T-helper 17 cell (primary cell): ENCODE measurements around the gene CD200. TPM values are rescaled to one million over a fixed set of nuclear protein-coding genes. Genes with fewer than 3 reads are reported as not detected.

Source experiments
- ATAC-seq: fragments of 150-1000 bp; cut with Tn5 transposase; 2 replicates; pipeline ENCODE4 v1.10.0; 2021; ENCODE audit warnings: mild to moderate bottlenecking, moderate library complexity
- DNase-seq, 3 donors: peaks; one replicate each; pipeline versions ENCODE4 v3.0.0 to v3.0.0-alpha.2; 2020 to 2021
- H3K9me3 ChIP-seq: one replicate; pipeline ENCODE4 v1.7.0; 2013; ENCODE audit warnings: low read length, mild to moderate bottlenecking; ENCODE audit not compliant: control insufficient read depth, poor library complexity, severe bottlenecking
- H3K27ac Mint-ChIP-seq: one replicate; pipeline ENCODE4 v1.8.0; 2022; ENCODE audit warnings: mild to moderate bottlenecking, moderate library complexity, mixed read lengths
- H3K27me3 Mint-ChIP-seq: one replicate; pipeline ENCODE4 v1.8.0; 2022; ENCODE audit warnings: mixed read lengths
- H3K36me3 Mint-ChIP-seq: one replicate; pipeline ENCODE4 v1.8.0; 2022; ENCODE audit warnings: low read depth, mixed read lengths
- H3K4me1 Mint-ChIP-seq: one replicate; pipeline ENCODE4 v1.8.0; 2022; ENCODE audit warnings: mild to moderate bottlenecking, mixed read lengths
- H3K4me3 Mint-ChIP-seq: one replicate; pipeline ENCODE4 v1.8.0; 2022; ENCODE audit warnings: mild to moderate bottlenecking, moderate library complexity, mixed read lengths
- total RNA-seq, 4 donors: library from RNA in 2 of 4; stranded (reverse) in 2 of 4; gene quantifications; one replicate each; pipeline ENCODE4 v1.2.3 and lab custom pipeline; 2022 to 2026

Gene CD200
- total RNA-seq, 2 donors from 2014 or later = 1.7 to 2.8 TPM

DNA sequence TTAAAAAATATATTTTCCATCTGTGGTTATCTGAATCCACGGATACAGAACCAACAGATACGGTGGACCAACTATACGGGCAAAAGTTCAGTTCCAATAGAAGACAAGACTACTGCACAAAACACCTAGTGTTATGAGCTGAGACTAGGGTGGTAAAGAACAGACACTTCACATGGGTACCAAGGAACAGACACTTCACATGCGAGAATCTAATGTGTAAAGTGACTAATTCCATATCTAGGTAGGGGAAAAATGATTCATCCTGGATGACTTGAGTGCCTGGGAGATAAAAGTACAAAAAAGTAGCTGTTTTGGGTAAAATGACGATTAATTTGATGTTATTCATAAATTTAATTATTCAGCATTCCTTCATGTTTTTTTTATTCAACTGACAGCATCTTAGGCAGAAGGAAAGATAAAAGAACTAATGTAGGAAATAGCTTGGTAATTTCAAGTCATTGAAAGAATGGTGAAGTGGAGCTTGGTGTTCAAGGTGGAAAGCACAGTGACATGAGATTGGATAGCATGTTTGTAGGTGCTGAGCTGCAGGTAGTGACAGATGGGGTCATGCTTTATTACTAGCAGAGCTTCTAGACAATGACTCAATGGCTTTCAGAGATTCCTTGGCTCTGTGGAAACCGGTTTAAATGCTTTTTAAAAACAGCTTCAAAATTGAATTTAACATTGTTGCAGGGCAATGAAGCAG is 5.2 kb downstream of the CD200 start:
- no peak for ATAC-seq
- H3K9me3 ChIP-seq = no peaks in the 10 kb centered on the region
- Mint-ChIP-seq H3K36me3 (no peaks in the 10 kb centered on the region), H3K4me3 (no peak overlapping the region), H3K4me1 (peaks cover 19% of the 10 kb centered on the region), H3K27me3 (no peaks in the 10 kb centered on the region), H3K27ac (no peak overlapping the region)
- DNase-seq = no peak

DNA sequence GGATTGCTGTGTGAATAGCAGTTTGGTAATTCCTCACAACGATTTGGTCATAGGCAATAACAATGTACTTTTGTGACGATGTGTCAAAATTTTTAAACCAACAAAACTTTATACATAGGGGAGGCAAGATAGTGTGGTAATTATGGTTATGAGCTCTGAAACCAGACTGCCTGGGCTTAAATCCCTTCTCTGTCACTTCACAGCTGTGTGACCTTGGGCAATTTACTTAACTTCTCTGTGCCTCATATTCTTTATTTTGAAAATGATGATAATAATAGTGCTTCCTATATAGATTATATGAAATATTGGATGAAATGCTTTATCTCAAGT is 5.7 kb downstream of the CD200 start:
- no peak overlapping the region for H3K4me3 Mint-ChIP-seq

DNA sequence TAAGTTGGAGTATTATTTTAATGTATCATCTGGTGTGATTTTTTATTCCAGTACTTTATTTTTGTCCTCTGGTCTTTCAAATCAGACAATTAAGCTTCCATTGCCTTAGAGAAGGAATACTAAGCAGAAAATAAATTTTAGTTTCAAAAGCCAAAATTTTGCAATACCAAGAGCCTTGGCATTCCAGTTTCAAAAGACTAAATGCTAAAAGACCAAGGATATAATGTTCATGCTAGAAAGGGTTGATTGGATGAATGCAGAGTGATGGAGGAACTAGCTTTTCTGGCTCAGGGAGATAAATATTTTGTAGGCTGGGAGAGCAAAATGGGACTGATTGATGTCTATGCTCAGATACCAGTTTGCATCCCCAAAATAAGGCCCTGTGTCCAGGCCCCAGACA is 6.2 kb downstream of the CD200 start:
- Mint-ChIP-seq H3K27me3 (no peaks in the 10 kb centered on the region), H3K4me3 (no peak overlapping the region), H3K4me1 (peaks cover 19% of the 10 kb centered on the region), H3K36me3 (no peaks in the 10 kb centered on the region), H3K27ac (peak overlapping the region; percentile 73)
- ATAC-seq (no peak), DNase-seq (no peak)
- no peaks in the 10 kb centered on the region for H3K9me3 ChIP-seq

More for the DNA sequence above, 5.7 kb downstream of the CD200 start:
- H3K4me1 Mint-ChIP-seq = peaks cover 19% of the 10 kb centered on the region
- H3K27me3 Mint-ChIP-seq = no peaks in the 10 kb centered on the region
- no peak overlapping the region for H3K27ac Mint-ChIP-seq
- ATAC-seq (no peak), DNase-seq (no peak)
- H3K9me3 ChIP-seq = no peaks in the 10 kb centered on the region
- H3K36me3 Mint-ChIP-seq = no peaks in the 10 kb centered on the region

DNA sequence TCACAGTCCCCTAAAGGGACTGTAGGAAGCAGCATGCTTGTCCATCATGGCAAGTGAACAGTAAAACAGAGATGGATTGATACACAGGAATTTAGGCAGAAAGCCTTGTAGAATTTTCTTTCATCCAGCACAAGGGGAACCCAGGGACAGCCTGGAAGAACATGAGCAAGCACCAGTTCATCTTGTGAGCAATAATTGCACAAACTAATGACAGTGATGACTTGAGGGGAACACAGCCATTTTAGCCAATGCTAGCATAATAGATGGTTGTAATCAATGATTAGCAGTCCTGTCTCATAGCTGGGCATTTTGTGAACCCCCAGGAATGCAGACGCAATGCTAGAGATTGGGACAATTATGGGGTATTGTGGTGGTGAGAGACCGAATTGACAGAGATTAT is 6.7 kb downstream of the CD200 start:
- Mint-ChIP-seq H3K36me3 (peaks cover 2% of the 10 kb centered on the region), H3K27ac (peak overlapping the region; percentile 73), H3K27me3 (no peaks in the 10 kb centered on the region), H3K4me1 (peaks cover 17% of the 10 kb centered on the region), H3K4me3 (no peak overlapping the region)
- no peaks in the 10 kb centered on the region for H3K9me3 ChIP-seq
- no peak for ATAC-seq
- no peak for DNase-seq

DNA sequence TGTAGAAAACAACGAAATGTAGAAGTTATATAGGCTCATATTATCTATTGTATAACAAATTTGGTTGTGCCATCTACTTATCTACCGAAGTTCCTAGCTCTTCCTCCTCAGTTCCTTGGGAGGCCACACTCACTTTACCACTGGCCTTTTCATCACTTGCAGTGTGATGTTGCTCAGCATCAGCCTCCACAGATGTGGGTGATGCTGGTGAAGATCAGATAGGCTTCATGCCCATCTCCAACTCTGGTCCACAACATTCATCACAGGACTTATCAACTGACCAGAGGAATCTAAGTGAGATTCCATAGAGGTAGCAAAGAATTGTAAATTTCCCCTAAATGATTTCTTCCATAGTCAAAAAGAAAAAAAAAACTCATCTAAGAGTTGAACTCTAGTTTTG is 8.4 kb downstream of the CD200 start:
- ATAC-seq = no peak
- Mint-ChIP-seq H3K27ac (no peak overlapping the region), H3K4me3 (no peak overlapping the region)

DNA sequence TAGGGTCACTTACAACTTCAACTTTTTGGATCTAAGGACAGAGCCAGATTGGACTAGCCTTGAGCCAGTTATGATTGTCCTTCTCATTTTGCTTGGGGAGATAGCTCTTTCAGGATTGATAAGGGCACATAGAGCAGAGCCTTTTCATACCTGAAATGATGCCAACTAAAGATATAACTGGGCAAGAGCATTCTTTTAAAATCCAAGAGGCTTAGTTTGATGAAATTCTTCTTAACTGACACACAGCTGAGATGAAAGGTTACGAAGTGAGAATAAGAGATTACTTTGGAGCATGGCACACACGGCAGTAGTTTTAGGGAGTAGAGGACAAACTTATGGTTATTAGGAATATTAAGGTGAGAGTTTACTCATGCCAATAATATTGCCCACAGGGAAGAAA is 12.7 kb downstream of the CD200 start:
- Mint-ChIP-seq H3K36me3 (peaks cover 8% of the 10 kb centered on the region), H3K4me3 (no peak overlapping the region), H3K27ac (no peak overlapping the region), H3K4me1 (peaks cover 4% of the 10 kb centered on the region), H3K27me3 (peaks cover 5% of the 10 kb centered on the region)
- DNase-seq = no peak
- H3K9me3 ChIP-seq = no peaks in the 10 kb centered on the region
- ATAC-seq = no peak

More for the DNA sequence above, 8.4 kb downstream of the CD200 start:
- H3K27me3 Mint-ChIP-seq = no peaks in the 10 kb centered on the region
- peaks cover 4% of the 10 kb centered on the region for H3K36me3 Mint-ChIP-seq
- no peak for DNase-seq
- H3K9me3 ChIP-seq = no peaks in the 10 kb centered on the region
- peaks cover 13% of the 10 kb centered on the region for H3K4me1 Mint-ChIP-seq

DNA sequence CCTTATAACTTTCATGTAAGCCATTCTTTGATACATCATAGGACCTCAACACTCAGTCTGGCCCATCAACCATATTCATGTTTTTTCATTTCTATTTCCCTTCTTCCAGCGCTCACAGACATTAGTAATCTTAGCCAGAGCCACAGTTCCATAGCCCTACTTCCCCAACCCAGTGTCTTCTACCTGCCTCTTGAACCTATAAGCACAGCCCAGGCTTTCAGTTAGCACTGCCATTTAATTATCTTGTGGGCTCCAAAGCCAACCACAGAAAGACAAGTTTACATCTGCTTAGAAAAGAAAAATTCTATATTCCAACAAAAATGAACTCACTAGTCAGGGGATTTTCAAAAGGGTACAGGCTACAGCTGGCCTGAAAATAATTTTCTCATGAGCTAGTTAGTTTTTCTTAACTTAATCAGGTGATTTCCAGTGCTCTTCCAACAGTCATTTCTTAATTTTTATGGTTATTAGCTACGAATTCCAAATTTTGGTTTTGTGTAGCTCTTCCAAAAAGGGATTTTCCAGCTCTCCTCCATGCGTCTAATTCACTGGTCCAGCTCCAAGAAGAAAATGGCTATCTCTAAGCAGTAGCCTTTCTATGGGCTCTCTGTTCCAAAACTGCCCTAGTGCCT is 13.7 kb downstream of the CD200 start:
- ATAC-seq (no peak), DNase-seq (no peak)
- Mint-ChIP-seq H3K4me3 (no peak overlapping the region), H3K4me1 (peaks cover 4% of the 10 kb centered on the region), H3K36me3 (peaks cover 8% of the 10 kb centered on the region), H3K27me3 (peaks cover 5% of the 10 kb centered on the region), H3K27ac (no peak overlapping the region)
- no peaks in the 10 kb centered on the region for H3K9me3 ChIP-seq

DNA sequence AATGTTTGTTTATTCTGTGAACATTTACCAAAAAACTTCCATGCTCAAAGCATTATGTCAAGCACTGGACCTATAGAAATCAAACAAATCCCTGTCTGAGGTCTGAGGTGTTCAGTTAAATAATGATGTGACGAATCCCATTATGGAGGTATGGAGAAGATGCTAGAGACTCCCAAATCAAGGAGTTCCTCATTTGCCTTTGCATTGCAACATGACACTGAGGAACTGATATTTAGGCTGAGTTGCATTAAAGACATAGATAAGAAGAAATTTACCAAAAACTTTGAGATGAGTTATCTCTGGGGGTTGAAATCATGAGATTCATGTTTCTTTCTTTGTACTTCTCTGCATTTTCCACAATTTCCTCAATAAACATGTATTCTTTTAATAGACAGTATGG is 16.0 kb downstream of the CD200 start:
- peaks cover 10% of the 10 kb centered on the region for H3K27me3 Mint-ChIP-seq
- peaks cover 4% of the 10 kb centered on the region for H3K4me1 Mint-ChIP-seq
- no peak for DNase-seq
- no peaks in the 10 kb centered on the region for H3K9me3 ChIP-seq
- H3K36me3 Mint-ChIP-seq = peaks cover 8% of the 10 kb centered on the region
- no peak overlapping the region for H3K4me3 Mint-ChIP-seq
- ATAC-seq = no peak
- H3K27ac Mint-ChIP-seq = no peak overlapping the region

DNA sequence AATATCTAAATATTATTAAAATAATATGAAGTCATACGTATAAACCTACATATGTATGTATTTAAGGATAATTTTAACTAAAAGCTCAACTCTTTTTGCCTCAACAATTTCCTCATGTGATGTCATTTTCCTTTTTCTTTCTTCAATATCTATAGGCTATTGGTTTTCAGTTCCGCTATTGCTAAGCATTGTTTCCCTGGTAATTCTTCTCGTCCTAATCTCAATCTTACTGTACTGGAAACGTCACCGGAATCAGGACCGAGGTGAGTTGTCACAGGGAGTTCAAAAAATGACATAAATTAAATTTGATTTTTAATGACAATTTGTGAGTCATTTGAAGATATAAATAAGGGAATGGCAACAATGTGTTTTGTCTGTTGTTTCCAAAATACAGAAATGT is 16.6 kb downstream of the CD200 start:
- Mint-ChIP-seq H3K36me3 (peaks cover 6% of the 10 kb centered on the region), H3K4me3 (no peak overlapping the region), H3K27me3 (peaks cover 10% of the 10 kb centered on the region), H3K27ac (no peak overlapping the region), H3K4me1 (peaks cover 4% of the 10 kb centered on the region)
- DNase-seq = no peak
- no peak for ATAC-seq
- H3K9me3 ChIP-seq = no peaks in the 10 kb centered on the region

DNA sequence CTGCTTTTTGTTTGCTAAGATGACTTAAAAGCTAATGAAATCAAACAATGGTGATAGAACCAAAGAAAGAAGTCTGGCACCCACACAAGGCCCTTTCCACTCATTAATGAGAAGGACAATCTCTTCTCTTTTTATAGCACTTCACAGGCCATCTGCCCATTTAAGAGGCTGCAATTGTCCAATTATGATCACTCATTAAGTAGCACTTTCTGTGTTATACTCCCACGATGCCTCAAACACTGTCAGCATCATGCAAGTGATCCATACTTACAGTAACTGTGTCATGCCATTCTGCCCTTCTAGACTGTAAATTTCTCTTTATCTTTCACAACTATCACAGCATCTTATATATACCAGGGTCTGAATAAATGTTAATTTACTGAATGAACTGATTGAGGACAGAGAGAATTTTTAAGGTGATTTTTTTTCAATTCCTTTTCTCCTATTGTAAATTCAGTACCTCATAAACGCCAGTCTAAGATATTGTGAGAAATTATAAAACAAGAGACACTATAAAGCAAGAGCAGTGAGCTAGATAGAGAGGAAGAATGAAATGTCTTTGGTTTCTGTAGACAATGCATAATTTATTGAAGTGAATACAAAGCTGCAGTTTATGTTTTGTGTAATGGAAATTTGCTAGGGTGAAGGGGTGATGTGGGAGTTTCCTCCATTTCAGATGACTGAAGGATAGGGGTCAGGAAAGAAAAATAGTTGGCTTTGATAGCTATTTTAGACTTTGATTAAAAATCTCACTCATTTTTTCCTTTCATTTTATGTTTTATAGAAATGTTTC is 17.3 kb downstream of the CD200 start:
- H3K27me3 Mint-ChIP-seq = peaks cover 10% of the 10 kb centered on the region
- H3K36me3 Mint-ChIP-seq = peaks cover 6% of the 10 kb centered on the region
- peaks cover 4% of the 10 kb centered on the region for H3K4me1 Mint-ChIP-seq
- no peak for DNase-seq
- no peak overlapping the region for H3K27ac Mint-ChIP-seq
- H3K9me3 ChIP-seq = no peaks in the 10 kb centered on the region
- peak overlapping the region; percentile 55 for H3K4me3 Mint-ChIP-seq
- ATAC-seq = no peak

DNA sequence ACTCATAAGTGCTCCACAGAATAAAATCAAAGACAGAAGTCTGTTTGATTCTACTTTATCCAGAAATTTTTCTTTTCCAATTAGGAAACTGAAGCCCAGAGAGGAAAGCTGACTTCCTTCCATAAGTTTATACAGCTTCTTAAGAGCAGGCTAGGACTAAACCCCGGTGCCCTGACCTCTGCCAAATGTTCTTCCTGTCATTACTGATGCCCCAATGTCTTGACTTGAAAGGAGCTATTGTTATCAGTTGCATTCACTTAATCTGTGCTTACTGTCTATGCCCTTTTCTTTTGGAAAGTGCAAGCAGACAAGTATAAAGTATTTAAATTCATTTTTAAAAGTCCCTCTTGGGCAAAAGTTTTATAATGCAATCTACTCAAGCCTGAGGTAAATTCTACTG is 18.1 kb downstream of the CD200 start:
- DNase-seq = no peak
- ATAC-seq = no peak
- H3K4me3 Mint-ChIP-seq = no peak overlapping the region
- peaks cover 10% of the 10 kb centered on the region for H3K27me3 Mint-ChIP-seq
- H3K9me3 ChIP-seq = no peaks in the 10 kb centered on the region
- H3K27ac Mint-ChIP-seq = no peak overlapping the region
- peaks cover 4% of the 10 kb centered on the region for H3K4me1 Mint-ChIP-seq
- peaks cover 6% of the 10 kb centered on the region for H3K36me3 Mint-ChIP-seq

DNA sequence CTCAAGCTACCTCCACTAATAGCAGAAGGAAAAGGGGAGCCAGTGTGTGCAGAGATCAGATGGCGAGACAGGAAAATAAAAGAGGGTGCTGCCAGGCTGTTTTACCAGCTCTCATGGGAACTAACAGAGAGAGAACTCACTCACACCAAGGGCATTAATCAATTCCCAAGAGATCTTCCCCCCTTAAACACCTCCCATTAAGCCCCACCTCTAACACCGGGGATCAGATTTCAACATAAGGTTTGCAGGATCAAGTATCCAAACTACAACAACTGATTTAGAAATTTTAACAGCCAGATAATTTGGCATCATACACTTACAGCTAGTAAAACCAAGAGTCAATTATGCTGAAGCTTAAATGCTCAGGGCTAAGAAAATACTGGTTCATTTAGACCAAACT is 18.9 kb downstream of the CD200 start:
- Mint-ChIP-seq H3K4me1 (peaks cover 4% of the 10 kb centered on the region), H3K4me3 (no peak overlapping the region), H3K36me3 (peaks cover 3% of the 10 kb centered on the region), H3K27me3 (peaks cover 10% of the 10 kb centered on the region), H3K27ac (no peak overlapping the region)
- no peak for ATAC-seq
- no peaks in the 10 kb centered on the region for H3K9me3 ChIP-seq
- DNase-seq = no peak

DNA sequence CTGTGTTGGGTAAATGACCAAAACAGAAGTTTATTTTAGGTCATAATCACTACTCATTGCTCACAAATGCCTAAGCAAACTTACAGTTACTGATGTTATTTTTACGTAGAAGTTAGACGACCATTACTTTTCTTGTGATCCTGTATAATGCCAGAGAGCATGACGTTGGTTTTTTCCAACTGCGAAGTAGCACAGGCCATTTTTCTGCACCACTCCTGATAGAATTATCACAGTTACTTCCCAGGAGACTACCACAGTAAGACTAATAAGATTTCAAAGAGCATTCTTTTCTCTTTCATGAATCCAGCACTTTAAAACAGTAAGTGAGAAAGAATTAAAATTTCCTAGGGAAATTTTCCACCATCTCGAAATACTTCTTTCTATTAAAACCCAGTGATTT is 19.8 kb downstream of the CD200 start:
- peaks cover 6% of the 10 kb centered on the region for H3K27me3 Mint-ChIP-seq
- H3K27ac Mint-ChIP-seq = no peak overlapping the region
- H3K36me3 Mint-ChIP-seq = no peaks in the 10 kb centered on the region
- H3K4me3 Mint-ChIP-seq = no peak overlapping the region
- no peak for DNase-seq
- peaks cover under 1% of the 10 kb centered on the region for H3K4me1 Mint-ChIP-seq
- ATAC-seq = no peak
- no peaks in the 10 kb centered on the region for H3K9me3 ChIP-seq
